Uterus (tissue), 4 donors: ENCODE data around the gene PRELID3B. TPM values are rescaled to one million over a fixed set of nuclear protein-coding genes. Genes with fewer than 3 reads are reported as not detected.

ENCODE experiments used
- DNase-seq, 2 donors: peaks; one replicate each; pipeline ENCODE4 v3.0.0-alpha.2; 2019 to 2020
- H3K27ac ChIP-seq, 2 donors: fragments of 200-600 bp; sonication (generic); 1 replicate in 1 of 2; 2 replicates in 1 of 2; pipeline ENCODE4 v1.5.1; 2016 to 2018
- H3K27me3 ChIP-seq, 2 donors: fragments of 200-600 bp; sonication (generic); one replicate each; pipeline ENCODE4 v1.5.1; 2018 to 2019; ENCODE audit warnings: control low read depth in 1 of 2
- H3K36me3 ChIP-seq, 2 donors: fragments of 200-600 bp; sonication (generic); one replicate each; pipeline ENCODE4 v1.5.1; 2019; ENCODE audit warnings: control low read depth in 1 of 2
- H3K4me1 ChIP-seq, 2 donors: fragments of 200-600 bp; sonication (generic); one replicate each; pipeline ENCODE4 v1.5.1; 2018 to 2019; ENCODE audit warnings: control low read depth in 1 of 2
- H3K4me3 ChIP-seq, 2 donors: fragments of 200-600 bp; sonication (generic); 1 replicate in 1 of 2; 2 replicates in 1 of 2; pipeline ENCODE4 v1.5.1; 2018 to 2019; ENCODE audit warnings: mild to moderate bottlenecking in 1 of 2
- H3K9me3 ChIP-seq, 2 donors: fragments of 200-600 bp; sonication (generic); one replicate each; pipeline ENCODE4 v1.5.1; 2019; ENCODE audit warnings: control low read depth in 1 of 2
- CTCF ChIP-seq, 4 experiments: fragments of 200-600 bp in 2 of 4; fragments of 450-650 bp in 2 of 4; sonication (generic) in 2 of 4; IDR thresholded peaks; one replicate each; pipeline ENCODE4 v1.5.1; 2016 to 2019; ENCODE audit warnings: antibody characterized with exemption in 4 of 4, mild to moderate bottlenecking in 2 of 4, moderate library complexity in 1 of 4
- POLR2A ChIP-seq, 2 donors: fragments of 450-650 bp; IDR thresholded peaks; one replicate each; pipeline ENCODE4 v1.6.1; 2016; ENCODE audit warnings: antibody characterized with exemption in 2 of 2, mild to moderate bottlenecking in 1 of 2, moderate library complexity in 1 of 2
- intact Hi-C: fragments of 100-400 bp; cut with DNase I; formaldehyde crosslinking; loops from one replicate; pipeline ENCODE4 v1.15.1; 2023; ENCODE audit warnings: low total_unique reads
- total RNA-seq, 4 donors: library from RNA; depleted of rRNA in 3 of 4; stranded (reverse); fragments of >200 nt in 3 of 4; gene quantifications; one replicate each; pipeline versions ENCODE4 v1.1.0 to v1.2.4, GENCODE V29; 2014 to 2023
- donor health status: DM: yes; HTN: yes; CAD: no.

Gene PRELID3B
- total RNA-seq = 10 to 100 TPM; 13.3 to 44.3 (median 31.9) TPM

- no peak for TF ChIP-seq POLR2A (IDR thresholded peaks at IDR 0.05)
- no peaks in the 10 kb centered on the region for H3K27me3 ChIP-seq
- no peaks in the 10 kb centered on the region for H3K4me1 ChIP-seq
- H3K9me3 ChIP-seq = no peaks in the 10 kb centered on the region
- no peak for DNase-seq
- H3K36me3 ChIP-seq = no peaks in the 10 kb centered on the region
- H3K4me3 ChIP-seq = peak within 1 kb of the TSS; percentile 64 to 75
- intact Hi-C loops = no loop called here
- H3K27ac ChIP-seq = peak within 1 kb of the TSS; percentile 65 to 81
Observed at GRCh38 chr20:59042151-59042795, at the start of gene PRELID3B. PRELID3B (minus strand) TSS chr20:59042786; CDS start chr20:59042730, 56 bp downstream.

- no peak overlapping the region for H3K27ac ChIP-seq
- intact Hi-C loops = no loop called here
- peak; percentile 60 to 62 for DNase-seq
Observed at GRCh38 chr20:59087829-59088433, 45.3 kb upstream of the PRELID3B start.

GRCh38 chr20:59086923-59087322 lies 44.3 kb upstream of the PRELID3B start:
- DNase-seq = no peak
- Histone ChIP-seq H3K36me3 (no peaks in the 10 kb centered on the region), H3K4me1 (no peaks in the 10 kb centered on the region), H3K27ac (no peak overlapping the region), H3K9me3 (no peaks in the 10 kb centered on the region), H3K27me3 (no peaks in the 10 kb centered on the region), H3K4me3 (no peak overlapping the region)
- intact Hi-C loops = no loop called here
- no peak for TF ChIP-seq POLR2A (IDR thresholded peaks at IDR 0.05)
- TF ChIP-seq CTCF (IDR thresholded peaks at IDR 0.05) = no peak

More at GRCh38 chr20:59087829-59088433, 45.3 kb upstream of the PRELID3B start:
- TF ChIP-seq POLR2A (IDR thresholded peaks at IDR 0.05) = no peak
- TF ChIP-seq CTCF (IDR thresholded peaks at IDR 0.05) = peak; percentile 69 to 74 (median 72)
- no peaks in the 10 kb centered on the region for H3K4me1 ChIP-seq
- no peaks in the 10 kb centered on the region for H3K9me3 ChIP-seq
- H3K4me3 ChIP-seq = no peak overlapping the region
- H3K36me3 ChIP-seq = no peaks in the 10 kb centered on the region
- no peaks in the 10 kb centered on the region for H3K27me3 ChIP-seq

- no peak overlapping the region for H3K27ac ChIP-seq
- intact Hi-C loops = no loop called here
- peak in 1 of 2 donors; percentile 19 for DNase-seq
Observed at GRCh38 chr20:59084041-59084850, 41.7 kb upstream of the PRELID3B start.

GRCh38 chr20:59082981-59083380 lies 40.4 kb upstream of the PRELID3B start:
- H3K4me3 ChIP-seq = no peak overlapping the region
- no peak for DNase-seq
- intact Hi-C loops = no loop called here
- H3K27ac ChIP-seq = no peak overlapping the region
- H3K9me3 ChIP-seq = no peaks in the 10 kb centered on the region
- H3K36me3 ChIP-seq = no peaks in the 10 kb centered on the region
- H3K4me1 ChIP-seq = no peaks in the 10 kb centered on the region
- TF ChIP-seq POLR2A (IDR thresholded peaks at IDR 0.05) = no peak
- no peak for TF ChIP-seq CTCF (IDR thresholded peaks at IDR 0.05)
- H3K27me3 ChIP-seq = no peaks in the 10 kb centered on the region

More at GRCh38 chr20:59084041-59084850, 41.7 kb upstream of the PRELID3B start:
- no peaks in the 10 kb centered on the region for H3K9me3 ChIP-seq
- TF ChIP-seq POLR2A (IDR thresholded peaks at IDR 0.05) = no peak
- TF ChIP-seq CTCF (IDR thresholded peaks at IDR 0.05) = no peak
- no peaks in the 10 kb centered on the region for H3K27me3 ChIP-seq
- H3K4me1 ChIP-seq = no peaks in the 10 kb centered on the region
- H3K4me3 ChIP-seq = no peak overlapping the region
- H3K36me3 ChIP-seq = no peaks in the 10 kb centered on the region
